ENCODE results near the gene FOXE1.

Gene FOXE1

DNA sequence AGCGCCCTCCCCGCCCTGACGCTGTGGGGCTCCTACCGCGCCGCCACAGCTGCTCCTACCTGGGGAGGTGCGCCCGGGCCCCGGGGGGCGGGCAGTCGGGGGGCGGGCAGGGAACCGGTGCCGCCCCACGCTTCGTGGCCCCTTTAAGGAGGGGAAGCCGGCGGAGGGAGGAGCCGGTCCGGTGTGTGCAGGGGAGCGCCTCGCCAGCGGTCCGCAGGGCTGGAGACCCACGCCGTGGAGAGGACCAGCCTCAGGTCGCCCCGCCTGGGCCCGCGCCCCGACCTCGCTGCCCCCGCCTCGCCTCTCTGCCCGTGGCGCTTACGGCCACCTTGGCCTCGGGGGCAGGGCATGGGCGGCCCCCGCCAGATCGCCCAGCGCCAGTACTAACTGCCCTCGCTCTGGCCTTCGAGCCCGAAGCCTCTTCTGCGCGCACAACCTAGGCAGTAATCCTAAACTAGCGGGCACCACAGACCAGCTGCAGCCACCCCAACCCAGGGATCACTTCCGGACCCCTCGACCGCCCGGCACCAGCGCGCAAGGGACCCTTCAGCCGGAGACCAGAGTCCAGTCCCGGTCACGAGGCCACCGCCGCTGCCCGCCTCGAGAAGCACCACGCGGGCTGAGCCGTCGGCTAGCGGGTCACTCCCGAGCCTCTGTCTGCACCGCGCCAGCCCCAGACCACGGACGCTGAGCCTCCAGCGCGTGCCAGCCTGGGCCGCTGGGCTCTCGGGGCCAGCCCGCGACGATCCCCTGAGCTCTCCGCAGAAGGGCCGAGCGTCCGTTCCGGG is at the start of gene FOXE1:
FOXE1 (plus strand) TSS at position 171 of the 788 bp plus-strand sequence. CDS start 689 bp downstream, outside the sequence.
- DNase-seq (ENCODE audit: low read depth), result no peak

DNA sequence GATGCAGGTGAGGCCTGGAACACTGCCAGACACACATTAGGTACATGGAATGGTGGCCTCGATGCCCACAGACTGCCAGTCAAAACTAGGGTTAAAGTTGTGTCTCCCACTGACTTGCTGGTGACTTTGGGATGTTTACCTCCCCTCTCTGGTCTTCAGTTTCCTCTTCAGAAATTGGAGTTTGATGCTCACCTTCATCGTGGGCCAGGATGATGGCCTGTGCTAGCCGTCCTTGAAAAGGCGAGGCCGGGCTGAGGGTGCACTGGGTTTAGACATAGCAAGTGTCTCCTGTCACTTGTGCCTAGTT is 49.0 kb upstream of the FOXE1 start:
- no peak for DNase-seq (ENCODE audit: low read depth)

DNA sequence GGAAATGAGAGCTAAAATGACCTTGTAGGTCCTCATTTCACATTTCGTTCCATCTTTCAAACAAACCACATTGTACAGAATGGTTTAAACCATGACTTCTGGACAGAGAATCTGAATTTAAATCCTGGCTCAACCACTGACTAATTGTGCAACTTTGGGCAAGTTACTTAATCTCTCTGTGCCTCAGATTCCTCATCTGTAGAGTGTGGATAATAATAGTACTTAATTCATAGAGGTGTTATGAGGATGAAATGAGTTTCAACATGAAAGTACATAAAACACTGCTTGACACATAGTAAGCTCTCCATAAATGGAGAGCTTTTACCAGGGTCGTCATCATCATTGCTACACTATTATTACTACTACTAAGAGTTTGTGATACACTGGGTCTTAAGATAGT is 46.3 kb upstream of the FOXE1 start:
- DNase-seq (ENCODE audit: low read depth), result no peak

DNA sequence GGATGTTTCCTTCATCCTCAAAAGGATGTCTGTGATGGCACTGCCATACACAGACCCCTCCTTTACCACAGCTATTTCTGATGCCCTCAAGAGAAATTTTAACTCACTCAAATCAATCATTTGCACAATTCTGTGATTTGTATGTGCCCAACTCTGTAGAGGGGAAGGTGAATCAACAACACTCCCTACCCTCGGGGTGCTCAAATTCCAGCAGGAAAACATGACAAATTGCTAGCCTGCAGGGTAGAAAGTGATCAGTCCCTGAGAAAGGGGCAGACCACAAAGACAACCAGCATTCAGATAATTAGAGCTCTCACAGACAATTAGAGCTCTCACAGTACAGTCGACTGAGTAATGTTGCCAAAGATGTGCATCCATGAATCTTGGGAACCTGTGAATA is 45.3 kb upstream of the FOXE1 start:
- no peak for DNase-seq (ENCODE audit: low read depth)

DNA sequence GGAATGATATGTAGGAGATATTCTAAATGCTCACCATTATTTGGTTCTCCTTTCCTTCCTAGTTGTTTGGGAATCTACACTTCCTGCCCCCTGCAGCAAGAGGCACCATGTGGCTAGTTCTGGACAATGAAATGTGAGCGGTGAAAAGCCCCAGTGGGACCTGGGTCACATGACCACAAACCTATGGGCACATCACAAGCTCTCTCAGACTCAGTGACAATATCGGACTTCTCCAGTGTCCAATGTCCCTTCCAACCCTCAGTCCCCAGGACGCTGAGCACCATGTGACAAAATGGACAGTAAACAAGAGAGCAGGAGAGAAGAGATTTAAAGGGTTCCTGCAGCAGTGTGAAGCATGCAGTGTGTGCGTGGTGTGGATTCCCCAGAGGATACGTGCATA is 44.6 kb upstream of the FOXE1 start:
- DNase-seq (ENCODE audit: low read depth), result no peak

DNA sequence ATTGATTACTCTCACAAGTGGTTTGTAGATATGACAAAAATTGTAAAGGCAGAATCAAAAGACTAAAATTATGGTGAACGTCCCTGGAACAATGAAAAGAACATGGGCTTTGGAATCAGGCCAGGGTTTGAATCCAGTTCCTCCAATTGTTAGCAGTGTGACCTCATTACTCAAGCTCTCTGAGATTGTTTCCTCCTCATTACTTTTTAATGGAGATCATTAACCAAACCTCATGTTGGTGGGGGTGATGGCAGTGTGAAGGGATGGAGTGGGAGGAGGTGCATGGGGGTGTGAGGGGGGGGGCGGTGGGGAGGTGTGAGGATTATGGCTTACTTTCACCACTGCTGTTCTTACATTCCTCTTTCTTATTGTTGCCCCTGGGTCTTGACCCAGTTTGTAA is 44.1 kb upstream of the FOXE1 start:
- DNase-seq (ENCODE audit: low read depth), result no peak

DNA sequence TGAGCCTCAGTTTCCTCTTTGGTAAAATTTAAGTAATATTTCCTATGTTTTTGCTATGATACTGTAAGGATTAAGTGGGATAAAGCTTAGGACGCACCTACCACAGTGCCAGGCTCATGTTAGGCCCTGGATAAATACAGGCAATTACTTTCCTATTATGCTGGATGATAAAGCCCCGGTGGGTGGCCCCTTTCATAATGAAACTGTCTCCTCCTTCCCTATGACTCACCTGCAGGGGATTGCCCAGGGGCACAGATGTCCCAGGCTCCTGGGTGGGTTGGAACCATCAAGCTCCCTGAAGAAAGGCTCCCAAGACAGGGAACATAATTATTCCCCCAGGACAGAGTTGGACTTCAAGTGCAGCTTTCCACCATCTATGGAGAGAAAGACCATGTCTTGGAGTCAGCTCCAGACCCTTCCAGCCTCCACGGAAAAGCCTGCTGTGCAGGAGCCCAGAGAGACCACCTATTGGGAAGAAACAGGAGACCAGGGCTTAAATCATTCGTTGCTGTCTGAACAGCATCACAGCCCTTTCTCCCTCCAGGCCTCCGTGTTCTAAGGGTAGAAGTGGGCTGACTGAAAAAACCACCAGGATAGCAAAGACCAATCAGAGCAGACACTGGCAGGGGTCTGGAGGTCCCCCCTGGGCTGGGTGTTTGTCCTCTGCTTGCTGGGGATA is 43.2 kb upstream of the FOXE1 start:
- DNase-seq (ENCODE audit: low read depth), result no peak

DNA sequence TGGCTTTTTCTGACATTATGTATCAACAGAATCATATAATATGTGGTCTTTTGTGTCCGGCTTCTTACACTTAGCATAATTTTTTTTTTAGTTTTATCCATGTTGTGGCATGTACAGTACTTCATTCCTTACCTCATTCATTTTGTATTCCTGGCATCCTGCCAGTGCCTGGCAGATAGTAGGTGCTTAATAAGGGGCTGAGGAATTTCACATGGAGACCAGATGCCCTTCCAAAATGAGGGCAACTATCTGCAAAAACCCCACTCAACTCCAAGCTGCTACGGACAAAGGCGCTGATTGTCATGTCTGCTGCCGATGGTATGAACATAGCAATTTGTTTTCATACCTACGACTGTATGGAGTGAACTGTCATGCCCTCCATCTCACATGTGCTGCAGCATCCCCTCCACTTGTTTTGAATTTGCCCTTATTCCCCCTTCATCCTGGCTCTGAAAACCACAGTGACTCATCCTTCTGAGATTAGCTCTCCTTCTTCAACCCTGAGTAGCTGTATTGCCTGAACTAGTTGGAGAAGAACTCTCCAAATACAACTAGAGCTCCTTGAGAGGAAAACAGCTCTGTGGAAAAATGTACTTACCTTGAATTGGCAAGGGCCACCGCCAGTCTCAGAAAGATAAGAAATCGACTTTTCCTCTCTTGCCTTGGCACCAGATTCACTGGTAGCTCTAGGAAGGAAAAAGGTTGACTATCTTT is 41.3 kb upstream of the FOXE1 start:
- no peak for DNase-seq (ENCODE audit: low read depth)

DNA sequence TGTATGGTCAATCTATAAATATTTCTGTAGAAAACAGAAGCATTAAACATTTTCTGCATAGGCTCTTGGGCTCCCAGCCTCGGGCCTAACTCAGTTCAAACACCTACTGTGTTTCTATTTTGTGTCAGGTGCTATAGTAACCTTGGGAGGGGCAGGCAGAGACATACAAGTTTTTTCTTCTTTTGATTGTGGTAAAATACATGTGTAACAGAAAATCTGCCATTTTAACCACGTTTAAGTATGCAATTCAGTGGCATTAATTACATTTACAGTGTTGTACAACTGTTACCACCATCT is 40.8 kb upstream of the FOXE1 start:
- no peak for DNase-seq (ENCODE audit: low read depth)

DNA sequence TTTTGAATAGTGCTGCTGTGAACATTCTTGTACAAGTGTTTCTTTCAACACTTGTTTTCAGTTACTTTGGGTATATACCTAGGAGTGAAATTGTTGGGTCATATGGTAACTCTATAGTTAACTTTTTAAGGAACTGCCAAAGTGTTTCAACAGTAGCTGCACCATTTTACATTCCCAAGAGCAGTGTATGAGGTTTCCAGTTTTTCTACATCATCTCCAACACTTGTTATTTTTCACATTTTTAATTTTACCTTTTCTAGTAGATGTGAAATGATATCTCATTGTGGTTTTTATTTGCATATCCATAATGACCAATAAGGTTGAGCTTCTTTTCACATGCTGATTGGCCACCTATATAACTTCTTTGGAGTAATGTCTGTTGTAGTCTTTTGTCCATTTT is 40.0 kb upstream of the FOXE1 start:
- no peak for DNase-seq (ENCODE audit: low read depth)

DNA sequence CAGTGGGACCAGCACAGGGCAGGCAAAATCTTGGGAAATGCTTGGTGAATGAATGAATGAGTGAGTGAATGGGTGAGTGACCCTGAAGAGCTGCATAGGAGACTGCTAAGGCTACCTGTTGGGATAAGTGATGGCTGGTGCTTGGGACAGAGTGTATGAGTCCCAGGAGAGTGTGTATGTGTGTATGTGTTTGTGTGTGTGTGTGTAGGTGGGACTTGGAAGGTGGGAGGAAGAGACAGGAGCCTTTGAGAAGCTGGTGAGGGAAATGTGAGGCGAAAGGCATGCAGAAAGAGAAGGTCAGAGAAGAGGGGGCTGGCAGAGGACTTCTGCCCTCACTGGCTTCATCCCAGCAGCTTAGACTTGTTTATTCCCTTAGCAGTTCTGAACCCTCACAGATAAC is 33.3 kb upstream of the FOXE1 start:
- no peak for DNase-seq (ENCODE audit: low read depth)

DNA sequence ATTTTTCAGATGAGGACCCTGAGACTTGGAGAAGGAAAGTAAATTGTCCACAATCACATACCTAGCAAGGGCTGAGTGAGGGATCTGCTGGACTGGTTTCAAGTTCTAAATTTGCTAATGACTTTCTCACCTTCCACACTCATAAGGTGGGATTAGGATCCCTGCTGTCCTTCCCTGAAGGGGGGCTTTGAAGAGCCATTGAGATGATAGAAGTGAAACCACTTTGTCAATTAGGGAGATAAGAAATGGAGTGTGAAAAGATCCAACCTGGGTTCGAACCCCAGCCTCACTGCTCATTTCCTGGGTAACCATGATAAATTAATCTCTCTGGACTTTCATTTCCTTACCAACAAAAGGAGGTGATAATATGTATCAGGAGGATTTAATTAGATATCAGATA is 32.7 kb upstream of the FOXE1 start:
- no peak for DNase-seq (ENCODE audit: low read depth)

DNA sequence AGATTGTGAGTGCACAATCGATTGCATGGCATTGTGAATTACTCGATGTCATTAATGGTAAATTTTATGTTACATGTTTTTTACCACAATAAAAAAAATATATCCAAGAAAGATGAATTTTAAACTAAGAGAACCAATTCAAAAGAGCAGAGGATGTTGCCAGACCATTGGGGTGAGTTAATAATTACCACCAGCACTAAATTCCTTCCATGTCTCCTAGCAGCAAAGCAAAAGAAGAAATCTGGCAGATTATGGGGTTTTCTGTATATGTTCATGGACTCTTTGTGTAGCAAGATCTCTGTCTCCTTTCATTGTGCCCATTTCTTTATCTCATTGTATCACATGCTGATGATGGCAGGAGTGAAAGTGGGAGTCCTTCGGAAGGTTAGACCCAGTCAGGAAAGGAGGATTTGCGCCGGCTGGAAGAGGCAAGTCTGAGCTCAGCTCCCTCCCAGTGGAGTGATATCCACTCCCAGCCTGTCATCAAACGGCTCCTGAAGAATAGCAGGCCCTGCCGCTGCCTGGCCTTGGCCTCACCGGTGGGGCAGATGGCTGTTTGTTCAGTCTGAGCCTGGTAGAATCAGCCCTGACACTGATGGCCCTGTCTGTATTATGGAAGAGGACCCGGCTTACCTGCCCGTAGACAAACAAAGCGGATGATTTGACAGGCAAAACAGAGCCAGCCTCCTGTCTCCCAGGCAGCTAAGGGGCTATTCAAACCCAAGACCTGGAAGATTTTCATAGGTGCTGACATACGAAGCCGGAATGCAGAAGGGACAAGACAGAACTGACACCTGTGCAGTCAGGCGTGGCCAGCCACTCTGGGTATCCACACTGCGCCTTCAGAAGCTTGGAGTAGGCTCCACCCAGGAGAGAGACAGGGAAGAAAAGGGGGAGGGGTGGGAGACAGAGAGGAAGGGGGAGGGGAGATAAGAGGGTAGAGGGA is 21.9 kb upstream of the FOXE1 start:
- no peak for DNase-seq (ENCODE audit: low read depth)

DNA sequence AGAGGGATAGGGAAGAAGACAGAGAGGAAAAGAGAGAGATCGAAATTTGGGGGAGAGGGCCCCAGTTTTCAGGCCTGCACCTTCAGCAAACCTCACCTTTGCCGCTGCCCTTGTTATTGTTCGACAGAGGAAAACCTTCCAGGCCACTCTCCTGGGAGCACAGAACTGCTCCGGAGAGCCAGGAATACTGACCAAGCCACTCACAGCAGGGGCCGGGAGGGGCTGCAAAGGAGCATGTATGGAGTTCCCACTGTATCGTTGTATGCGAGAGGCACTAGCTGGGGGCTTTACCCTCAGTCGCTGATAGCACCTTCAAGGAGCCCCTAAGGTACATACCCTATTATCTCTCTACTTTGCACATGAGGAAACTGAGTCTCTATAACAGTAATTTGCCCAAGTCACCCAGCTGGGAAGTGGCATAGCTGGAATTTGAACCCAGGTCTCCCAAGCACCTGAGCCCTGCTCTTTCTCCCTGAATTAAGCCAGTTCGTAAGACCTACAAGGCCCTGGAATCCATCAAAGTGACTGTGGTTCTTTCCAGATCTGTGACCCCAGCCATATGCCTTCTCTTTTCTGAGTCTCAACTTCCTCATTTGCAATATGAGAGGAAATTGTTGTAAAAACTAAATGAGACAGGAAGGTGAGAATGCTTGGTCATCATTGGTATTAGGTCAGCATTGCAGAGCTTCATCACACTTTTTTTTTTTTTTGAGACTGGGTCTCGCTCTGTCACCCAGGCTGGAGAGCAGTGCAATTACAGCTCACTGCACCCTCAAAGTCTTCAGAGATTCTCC is 21.0 kb upstream of the FOXE1 start:
- no peak for DNase-seq (ENCODE audit: low read depth)

DNA sequence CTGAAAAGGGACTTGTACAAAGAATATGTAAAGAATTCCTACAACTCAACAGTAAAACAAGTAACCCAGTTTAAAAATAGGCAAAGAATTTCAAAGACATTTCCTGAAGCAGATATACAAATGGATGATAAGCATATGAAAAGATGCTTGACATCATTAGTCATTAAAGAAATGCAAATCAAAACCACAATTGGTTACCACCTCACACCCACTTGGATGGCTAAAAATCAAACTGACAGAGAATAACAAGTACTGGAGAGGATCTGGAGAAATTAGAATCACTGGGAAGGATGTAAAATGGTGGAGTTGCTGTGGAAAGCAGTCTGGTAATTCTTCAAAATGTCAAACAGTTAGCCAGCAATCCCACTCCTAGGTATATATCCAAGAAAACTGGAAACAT is 12.5 kb upstream of the FOXE1 start:
- DNase-seq (ENCODE audit: low read depth), result no peak

DNA sequence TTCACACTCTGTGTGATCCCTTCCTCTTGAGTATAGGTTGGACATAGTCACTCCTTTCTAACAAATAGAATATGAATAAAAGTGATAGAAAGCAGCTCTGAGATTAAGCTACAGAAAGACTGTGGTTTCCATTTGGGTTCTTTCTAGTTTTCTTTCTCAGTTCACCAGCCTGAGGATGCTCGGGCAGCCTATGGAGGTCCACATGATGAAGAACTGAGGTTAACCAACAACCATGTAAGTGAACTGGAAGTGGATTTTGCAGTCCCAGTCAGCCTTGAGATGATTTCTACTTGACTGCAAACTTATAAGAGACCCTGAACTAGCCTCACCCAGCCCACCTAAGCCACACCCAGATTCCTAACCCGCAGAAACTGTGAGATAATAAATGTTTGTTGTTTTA is 10.1 kb upstream of the FOXE1 start:
- no peak for DNase-seq (ENCODE audit: low read depth)

DNA sequence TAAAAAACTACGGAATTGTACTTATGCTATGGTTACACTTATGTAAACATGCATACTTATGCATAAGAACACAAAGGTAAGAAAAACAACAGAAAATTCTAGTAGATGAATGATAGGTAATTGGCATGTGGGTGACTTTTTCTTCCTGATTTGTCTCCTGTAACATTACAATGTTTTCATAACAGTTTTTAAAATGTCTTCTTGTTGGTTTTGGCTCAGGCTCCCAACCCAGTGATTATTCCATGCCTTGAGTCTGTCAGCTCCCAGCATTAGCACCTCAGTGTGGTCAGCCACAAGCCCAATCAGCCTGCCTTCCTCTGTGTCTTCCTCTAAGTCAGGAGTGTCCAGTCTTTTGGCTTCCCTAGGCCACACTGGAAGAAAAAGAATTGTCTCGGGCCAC is 7.9 kb upstream of the FOXE1 start:
- no peak for DNase-seq (ENCODE audit: low read depth)

DNA sequence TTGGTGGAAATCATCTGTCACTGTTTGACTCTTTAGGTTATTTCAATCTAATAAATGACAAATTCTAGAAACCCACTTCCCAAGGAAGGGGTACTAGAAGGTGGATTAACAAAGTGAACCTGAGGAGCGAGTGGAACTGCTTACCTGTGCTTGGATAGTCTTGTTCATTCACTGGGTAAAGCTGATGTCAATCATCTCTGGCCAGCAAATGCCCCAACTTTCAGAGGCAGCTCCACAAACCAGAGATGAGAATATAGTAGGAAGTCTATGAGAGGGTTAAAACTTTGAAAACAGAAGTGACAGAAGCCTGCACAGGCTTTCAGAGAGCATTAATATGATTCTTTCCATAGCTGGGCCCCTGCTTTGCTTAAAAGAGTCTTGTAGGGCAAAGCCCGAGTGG is 7.3 kb upstream of the FOXE1 start:
- no peak for DNase-seq (ENCODE audit: low read depth)

DNA sequence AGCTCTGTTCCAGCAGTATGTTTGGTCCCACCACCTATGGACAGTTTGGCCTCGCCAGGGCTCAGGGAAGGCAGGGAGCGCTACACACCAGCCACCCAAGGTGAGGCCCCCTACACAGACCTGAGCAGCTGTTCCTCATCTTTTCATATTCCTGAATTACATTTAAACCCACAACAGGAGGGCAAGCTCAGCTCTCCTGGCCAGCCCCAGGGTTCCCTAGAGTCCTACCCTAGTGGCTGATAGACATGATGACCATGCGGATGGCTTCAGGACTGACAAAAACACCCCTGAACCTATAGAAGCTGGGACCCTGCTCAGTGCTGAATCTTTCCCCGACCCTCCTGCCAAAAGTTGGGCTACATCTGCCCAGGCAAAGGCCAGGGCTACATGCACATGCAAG is 6.7 kb upstream of the FOXE1 start:
- no peak for DNase-seq (ENCODE audit: low read depth)

DNA sequence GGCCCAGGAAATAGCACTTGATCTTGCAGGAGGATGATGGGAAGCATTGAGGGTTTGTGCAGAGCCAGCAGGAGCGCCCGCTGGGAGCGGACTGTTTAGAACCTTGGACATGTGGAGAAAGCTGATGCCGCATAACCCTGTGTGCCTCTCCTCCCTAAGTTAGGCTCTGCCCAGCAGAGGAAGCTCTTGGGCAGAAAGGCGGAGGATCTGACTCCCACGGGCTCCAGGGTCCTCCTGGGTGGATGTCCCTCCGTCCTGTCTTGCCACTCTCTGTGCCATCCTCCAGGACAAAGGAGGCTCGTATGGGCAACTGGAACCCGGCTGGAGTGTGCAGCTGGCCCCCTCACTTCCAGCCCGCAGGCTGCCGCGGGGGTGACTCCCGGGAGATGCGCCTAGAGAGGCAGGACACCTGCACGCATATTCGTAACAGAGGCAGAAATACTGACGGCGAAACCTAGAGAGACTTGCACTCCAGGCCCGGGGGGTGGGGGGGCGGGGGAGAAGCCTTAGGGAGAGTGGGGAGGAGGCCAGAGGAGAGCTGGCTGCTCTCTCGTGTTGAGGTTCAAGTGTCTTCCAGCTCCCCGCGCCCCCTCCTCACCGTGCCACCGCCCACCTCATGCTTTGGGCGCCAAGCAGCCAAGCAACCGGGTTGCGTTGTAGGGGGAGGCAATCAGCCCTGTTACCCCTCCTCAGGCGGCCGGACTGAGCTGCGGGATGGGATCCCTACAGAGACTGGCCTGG is 5.4 kb upstream of the FOXE1 start:
- DNase-seq (ENCODE audit: low read depth), result no peak

DNA sequence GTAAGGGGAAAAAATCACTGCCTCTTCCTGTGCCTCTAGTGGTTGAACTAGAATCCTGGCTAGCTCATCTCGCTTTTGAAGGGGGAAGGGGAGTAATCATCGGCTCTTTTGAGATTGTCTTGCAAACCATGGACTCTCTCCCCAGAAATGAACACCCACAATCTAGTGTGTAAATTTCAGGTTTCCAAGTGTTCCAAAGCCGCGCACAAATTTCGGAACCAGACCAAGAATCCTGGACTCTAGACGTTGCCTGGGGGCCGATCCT is 4.9 kb upstream of the FOXE1 start:
- no peak for DNase-seq (ENCODE audit: low read depth)
